ENCODE results near the gene MMP25. TPM values are rescaled to one million over a fixed set of nuclear protein-coding genes. Genes with fewer than 3 reads are reported as not detected.
A peak's percentile ranks its signal among the peaks of the same experiment; 100 is the strongest.

Gene MMP25
- total and polyA plus RNA-seq, 9 of the 15 experiments (the other 6 are each of a cell fraction or from before 2014, with no cell fraction given) = 0.03 to 0.04 TPM; not detected in 7

- Histone ChIP-seq H3K79me2 (ENCODE audit: control insufficient read depth, insufficient read depth, low read length) (peaks cover 6% of the 10 kb centered on the region; the same call in 2 of the 3 replicates), H3K4me3 (no peak overlapping the region), H3K4me1 (replicated peaks in 1 of 2; ENCODE audit: control insufficient read depth in 2 of 2, insufficient read depth in 2 of 2, low read length in 2 of 2) (peaks cover 0 to 40% of the 10 kb centered on the region in 2 experiments; a peak in 2 of 5 replicates), H3K27me3 (ENCODE audit: control insufficient read depth in 2 of 2, insufficient read depth in 2 of 2, low read length in 2 of 2) (no peaks in the 10 kb centered on the region), H3K9me3 (replicated peaks; ENCODE audit: control insufficient read depth, insufficient read depth, low read depth, low read length) (no peaks in the 10 kb centered on the region), H3K4me2 (ENCODE audit: insufficient read depth, low read length) (no peak overlapping the region), H3K9ac (ENCODE audit: insufficient read depth in 1 of 2, low read depth in 2 of 2, low read length in 2 of 2) (peak overlapping the region in 1 of 2 experiments; percentile 78; a peak in 2 of 4 replicates), H3K27ac (ENCODE audit: extremely low read depth, low read depth, low read length) (no peak overlapping the region), H2AFZ (ENCODE audit: low read depth, low read length) (no peak overlapping the region), H4K20me1 (replicated peaks; ENCODE audit: control insufficient read depth, insufficient read depth, low read length) (no peaks in the 10 kb centered on the region), H3K9me1 (ENCODE audit: control insufficient read depth, insufficient read depth, low read length) (no peaks in the 10 kb centered on the region), H3K36me3 (ENCODE audit: control insufficient read depth, insufficient read depth, low read length) (no peaks in the 10 kb centered on the region)
- intact Hi-C loops (cut with micrococcal nuclease) (no loop called here), in situ Hi-C loops (cut with MboI) (no loop called here)
- 63% methylated on average over 4 of the region's 4 CpGs for WGBS (ENCODE audit: insufficient coverage, low coverage, missing lambda C conversion rate)
- TF ChIP-seq HEY1 (CRISPR knock-in tag; IDR thresholded peaks at IDR 0.05; ENCODE audit: borderline replicate concordance) = no peak
- no peak for TF ChIP-seq CBFA2T3 (IDR thresholded peaks at IDR 0.05)
- no peak for TF ChIP-seq ZNF586 (CRISPR knock-in tag; conservative IDR thresholded peaks at IDR 0.05)
- no peak for TF ChIP-seq POLR2G (IDR thresholded peaks at IDR 0.05; ENCODE audit: low read depth, low read length)
- TF ChIP-seq MEF2A (IDR thresholded peaks at IDR 0.05; ENCODE audit: control insufficient read depth, low read depth, low read length) = no peak
- TF ChIP-seq RCOR1 (IDR thresholded peaks at IDR 0.05; ENCODE audit: borderline replicate concordance in 1 of 2, low read depth in 2 of 2, low read length in 2 of 2) = no peak
- no peak for TF ChIP-seq CBX2 (IDR thresholded peaks at IDR 0.05; ENCODE audit: insufficient read depth, low read length, poor library complexity, severe bottlenecking)
- TF ChIP-seq NFXL1 (CRISPR knock-in tag; IDR thresholded peaks at IDR 0.05) = no peak
- no peak for TF ChIP-seq NCOA2 (IDR thresholded peaks at IDR 0.05; ENCODE audit: partially characterized antibody in 2 of 2)
- TF ChIP-seq RBM25 (IDR thresholded peaks at IDR 0.05; ENCODE audit: low read depth, low read length, severe bottlenecking) = no peak
- no peak for TF ChIP-seq CREM (IDR thresholded peaks at IDR 0.05; ENCODE audit: low read depth)
- ChIA-PET POLR2A (interaction anchor here (0.6 to 1.0 kb wide), 6 partner anchors 15 to 802 kb away, joined by 3 read pairs; no protein-coding TSS in a partner anchor), CTCF (ENCODE audit: low intra/inter-chr PET ratio) (no interaction called here)
- no peak for FAIRE-seq
- DNase-seq (ENCODE audit: extremely low read depth in 1 of 4, low spot score in 3 of 4) = no peak
- no TSS peak for BruUV-seq (replicated peaks)
- ATAC-seq = no peak
Observed at GRCh38 chr16:3000540-3000939, 45.8 kb upstream of the MMP25 start.

All from K562 (cell line).